ENCODE measurements around the gene KCNH8.

KCNH8 gene

GRCh38 chr3:19154693-19155250 is 6.5 kb downstream of the KCNH8 start:
- H3K4me3 ChIP-seq (ENCODE audit: low read depth, low read length), result no peak overlapping the region
- no peak for DNase-seq (ENCODE audit: low read depth)
- TF ChIP-seq POLR2A (IDR thresholded peaks at IDR 0.05; ENCODE audit: extremely low read depth, insufficient read length) (no peak), MYC (IDR thresholded peaks at IDR 0.05; ENCODE audit: low read depth, low read length) (no peak), MAX (IDR thresholded peaks at IDR 0.05; ENCODE audit: low read depth, low read length) (no peak)

DNA sequence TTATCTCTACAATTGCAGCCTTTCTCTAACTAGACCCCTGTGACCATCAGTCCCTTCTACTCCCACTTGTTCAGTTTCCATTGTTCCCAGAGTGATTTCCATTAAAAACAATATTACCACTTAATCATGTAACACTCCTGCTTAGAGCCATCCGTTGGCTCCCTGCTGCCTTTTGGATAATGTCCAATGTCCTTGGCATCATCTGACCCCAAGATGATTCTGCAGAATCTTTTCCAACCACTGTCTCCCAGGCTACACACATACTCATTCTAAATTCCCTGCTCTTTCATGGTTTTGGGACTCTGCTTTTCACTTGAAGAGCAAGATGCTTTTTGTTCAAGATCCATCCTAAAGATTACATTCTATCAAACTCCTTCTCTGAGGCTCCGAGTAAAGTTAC is 7.1 kb downstream of the KCNH8 start:
- H3K4me3 ChIP-seq (ENCODE audit: low read depth, low read length), result no peak overlapping the region
- TF ChIP-seq POLR2A (IDR thresholded peaks at IDR 0.05; ENCODE audit: extremely low read depth, insufficient read length) (no peak), CTCF (IDR thresholded peaks at IDR 0.05; ENCODE audit: low read depth, low read length) (no peak), MAX (IDR thresholded peaks at IDR 0.05; ENCODE audit: low read depth, low read length) (no peak), MYC (IDR thresholded peaks at IDR 0.05; ENCODE audit: low read depth, low read length) (no peak)
- DNase-seq (ENCODE audit: low read depth), result no peak

DNA sequence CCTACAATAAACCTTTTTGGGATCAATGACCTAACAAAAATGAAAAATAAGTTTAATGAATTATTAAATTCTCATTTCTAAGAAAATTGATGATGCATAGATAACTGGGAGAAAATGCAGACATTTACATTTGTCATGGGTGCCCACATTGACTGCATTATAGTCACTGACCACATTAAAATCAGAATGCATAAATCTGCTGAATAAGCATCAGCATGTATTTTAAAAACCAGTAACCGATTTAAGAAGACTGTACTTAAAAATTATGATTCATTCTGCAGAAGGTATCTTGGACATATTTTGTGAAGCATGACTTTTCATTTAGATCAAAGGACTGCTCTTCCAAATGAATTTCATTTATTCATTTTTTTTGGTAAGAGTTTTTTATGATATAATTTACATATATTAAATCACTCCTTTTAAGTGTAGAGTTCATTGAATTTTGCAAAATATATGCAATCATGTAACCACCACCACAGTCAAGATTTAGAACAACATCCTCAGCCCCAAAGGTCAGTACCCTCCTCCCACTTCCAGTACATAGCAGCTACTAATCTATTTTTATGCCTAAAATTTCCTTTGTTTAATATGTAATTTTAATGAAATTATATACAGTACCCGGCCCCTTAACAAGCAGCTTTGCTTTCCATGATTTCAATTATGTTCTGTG is 11.8 kb downstream of the KCNH8 start:
- H3K4me3 ChIP-seq (ENCODE audit: low read depth, low read length), result no peak overlapping the region
- no peak for DNase-seq (ENCODE audit: low read depth)
- TF ChIP-seq MYC (IDR thresholded peaks at IDR 0.05; ENCODE audit: low read depth, low read length) (no peak), CTCF (IDR thresholded peaks at IDR 0.05; ENCODE audit: low read depth, low read length) (no peak), MAX (IDR thresholded peaks at IDR 0.05; ENCODE audit: low read depth, low read length) (no peak), POLR2A (IDR thresholded peaks at IDR 0.05; ENCODE audit: extremely low read depth, insufficient read length) (no peak)

DNA sequence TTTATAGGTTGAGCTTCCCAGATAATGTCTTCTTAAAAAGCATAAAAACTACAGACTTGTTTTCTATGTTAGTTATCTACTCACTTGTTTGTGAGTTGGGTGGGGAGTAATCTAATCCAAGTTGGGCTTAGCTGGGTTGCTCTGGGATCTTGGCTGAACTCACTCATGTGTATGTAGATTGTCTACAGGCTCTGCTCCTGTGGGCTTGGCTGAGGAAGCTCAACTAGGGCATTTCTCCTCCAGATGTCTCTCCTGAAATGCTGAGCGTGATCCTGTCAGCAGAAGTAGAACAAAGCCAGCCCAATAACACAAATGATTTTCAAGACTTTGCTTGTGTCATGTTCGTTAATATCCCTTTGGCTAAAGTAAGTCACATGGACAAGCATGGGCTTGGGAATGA is 17.3 kb downstream of the KCNH8 start:
- no peak overlapping the region for H3K4me3 ChIP-seq (ENCODE audit: low read depth, low read length)
- TF ChIP-seq CTCF (IDR thresholded peaks at IDR 0.05; ENCODE audit: low read depth, low read length) (no peak), POLR2A (IDR thresholded peaks at IDR 0.05; ENCODE audit: extremely low read depth, insufficient read length) (no peak), MYC (IDR thresholded peaks at IDR 0.05; ENCODE audit: low read depth, low read length) (no peak), MAX (IDR thresholded peaks at IDR 0.05; ENCODE audit: low read depth, low read length) (no peak)
- DNase-seq (ENCODE audit: low read depth), result no peak

DNA sequence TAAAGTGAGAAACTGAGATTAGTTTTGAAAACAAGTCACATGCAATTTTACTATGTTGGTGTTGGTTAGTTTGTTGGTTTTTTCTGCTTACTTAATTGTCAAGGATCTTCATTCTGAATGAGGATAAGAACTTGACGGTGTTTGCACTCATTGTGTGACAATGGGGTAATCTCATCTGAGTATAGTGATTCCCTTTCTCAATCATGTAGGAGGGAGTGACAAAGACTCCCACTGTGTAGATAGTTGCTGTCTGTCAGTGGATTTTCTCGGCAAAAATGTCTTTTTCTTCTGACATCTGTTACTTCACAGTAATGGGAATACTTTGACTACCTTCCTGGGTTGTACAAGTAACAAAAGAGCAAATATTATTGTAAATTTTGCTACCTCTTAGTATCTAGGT is 23.5 kb downstream of the KCNH8 start:
- no peak for DNase-seq (ENCODE audit: low read depth)
- H3K4me3 ChIP-seq (ENCODE audit: low read depth, low read length), result no peak overlapping the region
- TF ChIP-seq MAX (IDR thresholded peaks at IDR 0.05; ENCODE audit: low read depth, low read length) (no peak), MYC (IDR thresholded peaks at IDR 0.05; ENCODE audit: low read depth, low read length) (no peak), CTCF (IDR thresholded peaks at IDR 0.05; ENCODE audit: low read depth, low read length) (no peak), POLR2A (IDR thresholded peaks at IDR 0.05; ENCODE audit: extremely low read depth, insufficient read length) (no peak)

DNA sequence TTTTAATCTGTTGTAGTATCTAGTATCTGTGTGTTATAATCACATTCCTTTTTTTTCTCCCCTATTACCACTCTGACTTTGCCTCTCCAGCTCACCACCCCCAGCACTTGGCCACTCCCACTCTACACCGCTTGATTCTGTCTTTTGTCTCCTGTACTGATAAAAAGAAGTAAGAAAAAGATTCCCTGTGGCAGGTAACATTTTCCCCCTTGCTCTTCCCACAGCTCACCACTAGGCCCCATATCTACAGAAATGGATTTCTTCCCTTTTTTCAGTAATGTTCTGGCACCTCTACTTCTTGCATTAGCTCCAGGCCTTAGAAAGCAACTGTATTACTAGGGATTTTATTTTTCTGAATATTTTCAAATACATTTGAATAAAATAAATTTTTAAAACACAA is 25.6 kb downstream of the KCNH8 start:
- no peak for TF ChIP-seq CTCF (IDR thresholded peaks at IDR 0.05; ENCODE audit: low read depth, low read length)
- no peak for TF ChIP-seq MAX (IDR thresholded peaks at IDR 0.05; ENCODE audit: low read depth, low read length)
- no peak for TF ChIP-seq POLR2A (IDR thresholded peaks at IDR 0.05; ENCODE audit: extremely low read depth, insufficient read length)
- TF ChIP-seq MYC (IDR thresholded peaks at IDR 0.05; ENCODE audit: low read depth, low read length), result no peak
- no peak overlapping the region for H3K4me3 ChIP-seq (ENCODE audit: low read depth, low read length)
- no peak for DNase-seq (ENCODE audit: low read depth)
